Medulla oblongata (tissue), 1 donor: ENCODE data around the gene TLR2.

ENCODE experiments used
- DNase-seq: peaks from one replicate; pipeline ENCODE4 v3.0.0-alpha.2; 2015; ENCODE audit errors: extremely low spot score

Gene TLR2

DNA sequence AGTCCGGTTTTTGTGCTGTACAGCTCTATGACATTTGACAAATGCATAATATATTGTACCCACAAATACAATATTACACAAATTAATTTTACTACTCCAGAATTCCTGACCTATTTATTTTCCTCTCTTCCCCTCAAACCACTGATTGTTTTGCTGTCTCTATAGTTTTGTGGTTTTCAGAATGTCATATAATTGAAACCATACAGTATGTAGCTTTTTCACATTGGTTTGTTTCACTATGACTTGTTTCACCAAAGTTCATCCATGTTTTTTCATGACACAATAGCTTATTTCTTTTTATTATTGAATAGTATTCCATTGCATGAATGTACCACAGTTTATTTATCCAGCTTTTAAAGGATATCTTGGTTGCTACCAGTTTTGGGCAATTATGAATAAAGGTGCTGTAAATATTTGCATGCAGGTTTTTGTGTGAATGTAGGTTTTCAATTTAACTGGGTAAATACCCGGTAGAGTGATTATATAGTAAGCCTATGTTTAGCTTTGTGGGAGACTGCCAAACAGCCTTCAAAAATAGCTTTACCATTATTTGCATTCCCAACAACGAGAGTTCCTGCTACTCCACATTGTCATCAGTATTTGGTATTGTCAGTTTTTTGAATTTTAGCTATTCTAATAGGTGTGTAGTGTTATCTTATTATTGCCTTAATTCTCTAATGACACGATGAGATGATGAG, 49.8 kb downstream of the TLR2 start:
- DNase-seq, result no peak

DNA sequence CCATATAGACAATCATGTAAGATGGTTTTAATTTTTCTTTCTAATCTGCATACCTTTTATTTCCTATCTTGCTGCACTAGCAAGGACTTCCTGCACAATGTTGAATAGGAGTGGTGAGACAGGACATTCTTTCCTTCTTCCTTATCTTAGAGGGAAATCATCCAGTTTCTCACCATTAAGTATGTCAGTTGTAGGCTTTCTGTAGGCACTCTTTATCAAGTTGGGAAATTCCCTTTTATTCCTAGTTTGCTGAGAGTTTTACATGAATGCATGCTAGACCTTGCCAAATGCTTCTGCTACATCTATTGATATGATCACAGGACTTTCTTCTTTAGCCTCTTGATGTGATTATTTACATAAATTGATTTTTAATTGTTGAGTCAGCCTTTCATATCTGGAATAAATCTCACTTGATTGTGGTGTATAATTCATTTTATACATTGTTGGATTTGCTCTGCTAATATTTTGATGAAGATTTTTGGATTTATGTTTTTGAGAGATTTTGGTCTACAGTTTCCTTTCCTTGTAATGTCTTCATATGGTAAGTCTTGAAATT, 51.9 kb downstream of the TLR2 start:
- DNase-seq, result no peak

DNA sequence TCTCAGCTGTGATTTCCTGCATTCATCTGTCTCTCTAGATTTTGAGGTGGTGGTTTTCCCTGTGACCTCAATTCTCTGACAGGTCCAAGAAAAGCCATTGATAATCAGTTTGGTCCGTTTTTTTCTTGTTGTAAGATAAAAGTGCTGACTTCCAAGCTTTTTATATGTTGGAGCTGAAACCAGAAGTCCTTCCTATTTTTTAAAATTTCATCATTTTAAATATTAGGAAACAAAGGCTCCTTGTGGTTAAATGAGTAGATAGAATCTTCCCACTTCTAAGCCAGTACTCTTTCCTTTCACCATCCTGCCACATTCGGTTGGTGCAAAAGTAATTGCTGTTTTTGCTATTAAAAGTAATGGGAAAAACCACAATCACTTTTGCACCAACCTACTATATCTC, 57.5 kb downstream of the TLR2 start:
- no peak for DNase-seq

DNA sequence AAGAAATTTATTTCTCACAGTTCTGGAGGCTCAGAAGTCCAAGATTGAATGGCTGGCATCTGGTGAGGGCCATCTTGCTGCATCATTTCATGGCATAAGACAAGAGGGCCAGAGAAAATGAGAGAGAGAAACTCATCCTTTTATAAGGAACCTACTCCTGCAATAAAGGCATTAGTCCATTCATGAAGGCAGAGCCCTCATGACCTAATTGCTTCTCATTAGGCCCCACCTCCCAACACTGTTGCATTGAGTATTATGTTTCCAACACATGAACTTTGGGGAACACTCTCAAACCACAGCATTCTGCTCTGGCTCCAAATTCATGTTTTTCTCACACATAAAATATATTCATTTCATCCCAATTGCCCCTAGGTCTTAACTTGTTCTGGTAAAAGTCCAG, 61.6 kb downstream of the TLR2 start:
- no peak for DNase-seq

DNA sequence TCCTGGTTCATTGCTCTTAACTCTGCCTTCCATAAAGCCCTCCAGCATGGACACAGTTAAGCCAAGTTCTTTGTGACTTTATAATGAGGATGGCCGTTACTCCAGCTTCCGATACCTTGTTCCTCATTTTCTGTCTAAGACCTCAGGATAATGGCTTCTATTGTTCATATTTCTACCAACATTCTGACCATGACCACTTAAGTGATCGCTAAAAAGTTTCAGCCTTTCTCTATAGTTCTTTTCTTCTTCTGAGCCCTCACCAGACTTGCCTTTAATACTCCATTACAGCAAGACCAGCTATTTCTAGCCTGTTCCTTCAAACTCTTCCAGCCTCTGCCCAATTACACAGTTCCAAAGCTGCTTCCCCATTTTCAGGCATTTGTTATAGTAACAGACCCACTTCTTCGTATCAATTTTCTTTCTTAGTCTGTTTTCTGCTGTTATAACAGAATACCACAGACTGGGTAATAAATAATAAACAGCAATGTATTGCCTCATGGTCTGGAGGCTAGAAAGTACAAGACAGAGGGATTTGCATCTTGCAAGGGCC, 63.4 kb downstream of the TLR2 start:
- DNase-seq, result peak; percentile 16

DNA sequence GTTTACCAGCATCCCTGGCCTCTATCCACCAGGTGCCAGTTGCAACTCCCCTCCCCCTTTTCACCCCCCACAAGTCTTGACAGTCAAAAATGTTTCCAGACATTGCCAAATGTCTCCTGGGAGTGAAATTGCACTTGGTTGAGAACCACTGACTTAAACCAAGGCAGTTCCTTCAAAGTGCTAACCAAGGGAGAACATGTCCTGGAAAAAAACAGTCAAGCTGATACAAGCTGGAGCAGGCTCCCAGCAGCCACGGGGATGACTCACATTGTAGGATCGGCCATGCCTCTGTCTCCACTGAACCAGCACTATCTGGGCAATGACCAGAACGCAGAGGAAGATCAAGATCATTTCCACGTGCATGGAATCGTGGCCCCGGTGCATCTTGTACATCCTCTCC, 64.3 kb downstream of the TLR2 start:
- no peak for DNase-seq

DNA sequence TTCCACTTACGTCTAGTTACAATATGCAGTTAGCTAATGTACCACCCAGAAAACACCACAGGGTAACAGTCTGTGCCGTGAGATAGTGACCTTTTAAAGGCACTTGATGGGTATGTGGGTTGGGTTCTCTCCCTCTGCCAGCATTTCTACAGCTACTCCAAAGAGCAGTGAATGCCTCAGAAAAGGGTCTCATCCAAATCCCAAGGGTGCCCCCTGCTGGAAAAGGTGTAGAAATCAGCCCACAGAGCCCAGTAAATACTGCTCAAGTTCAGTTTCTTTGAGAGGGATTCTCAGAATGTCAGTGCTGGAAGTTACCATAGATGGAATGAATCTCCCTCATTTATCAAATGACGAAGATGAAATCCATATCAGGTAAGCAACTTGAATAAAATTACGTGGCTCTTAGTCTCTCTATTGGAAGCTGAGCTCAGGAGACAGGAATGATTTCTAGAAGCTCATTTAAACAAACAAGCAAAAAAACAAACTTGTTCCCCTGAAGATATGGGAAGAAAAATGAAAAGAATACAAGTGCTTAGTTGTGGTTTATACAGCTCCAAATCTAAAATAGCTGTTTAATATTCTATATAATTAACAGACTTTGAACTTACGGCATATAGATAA, 66.2 kb downstream of the TLR2 start:
- peak; percentile 95 for DNase-seq

DNA sequence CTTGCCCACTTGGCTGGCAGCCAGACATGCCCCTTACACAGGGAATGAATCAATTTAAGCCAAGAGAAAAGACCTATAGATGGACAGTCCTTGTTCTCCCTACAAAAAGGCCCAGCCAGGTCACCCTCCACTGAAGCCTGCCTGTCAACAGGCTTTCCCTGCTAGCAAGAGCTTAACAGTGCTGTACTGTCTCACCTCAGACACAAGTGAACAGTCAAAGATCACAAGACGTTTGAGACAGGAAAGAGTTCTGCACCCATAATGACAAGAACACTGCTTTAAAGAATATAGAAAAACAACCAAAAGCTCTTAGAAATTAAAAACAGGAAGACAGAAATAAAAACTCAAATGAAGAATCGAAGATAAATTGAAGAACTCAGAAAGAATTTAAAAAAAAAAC, 71.1 kb downstream of the TLR2 start:
- DNase-seq, result no peak
